GM19025 (cell line): ENCODE data around the gene ANKK1.

Source experiments
- ATAC-seq: cut with Tn5 transposase; IDR thresholded peaks from one replicate; pipeline ENCODE4 v1.9.1; 2021; ENCODE audit warnings: mild to moderate bottlenecking, low read depth, moderate library complexity; ENCODE audit not compliant: unreplicated experiment

The ANKK1 gene

GRCh38 chr11:113376156-113376555, 11.4 kb upstream of the ANKK1 start:
- ATAC-seq = peak; percentile 48

GRCh38 chr11:113377681-113378412, 9.7 kb upstream of the ANKK1 start:
- ATAC-seq = no peak

- ATAC-seq = no peak
Observed at GRCh38 chr11:113378692-113379091, 8.9 kb upstream of the ANKK1 start.

GRCh38 chr11:113382121-113382520, 5.5 kb upstream of the ANKK1 start:
- no peak for ATAC-seq

- ATAC-seq = no peak
Observed at GRCh38 chr11:113384551-113384950, 3.0 kb upstream of the ANKK1 start.

- ATAC-seq = no peak
Observed at GRCh38 chr11:113385749-113386148, 1.8 kb upstream of the ANKK1 start.

- ATAC-seq = no peak
Observed at GRCh38 chr11:113386866-113387265, 713 bp upstream of the ANKK1 start.

GRCh38 chr11:113389272-113389671, 1.7 kb downstream of the ANKK1 start:
- no peak for ATAC-seq

- no peak for ATAC-seq
Observed at GRCh38 chr11:113392236-113392921, 4.8 kb downstream of the ANKK1 start.

- ATAC-seq = no peak
Observed at GRCh38 chr11:113393501-113393985, 6.0 kb downstream of the ANKK1 start.

GRCh38 chr11:113394919-113395318, 7.3 kb downstream of the ANKK1 start:
- ATAC-seq = no peak

GRCh38 chr11:113395782-113396336, 8.3 kb downstream of the ANKK1 start:
- ATAC-seq = no peak

- ATAC-seq = no peak
Observed at GRCh38 chr11:113396690-113397089, 9.1 kb downstream of the ANKK1 start.

- ATAC-seq = no peak
Observed at GRCh38 chr11:113397212-113397611, 9.6 kb downstream of the ANKK1 start.

- no peak for ATAC-seq
Observed at GRCh38 chr11:113397821-113398220, 10.2 kb downstream of the ANKK1 start.

- ATAC-seq = no peak
Observed at GRCh38 chr11:113398669-113399430, 11.3 kb downstream of the ANKK1 start.

- no peak for ATAC-seq
Observed at GRCh38 chr11:113400631-113401230, 13.2 kb downstream of the ANKK1 start.

- ATAC-seq = no peak
Observed at GRCh38 chr11:113401718-113402117, 14.1 kb downstream of the ANKK1 start.

GRCh38 chr11:113404859-113405430, 17.4 kb downstream of the ANKK1 start:
- ATAC-seq = no peak
